Stimulated activated naive CD8-positive, alpha-beta T cell treated with anti-CD3 and anti-CD28 coated beads, Interleukin-15, amount 100 ng/mL, for 72 hours (primary cell): ENCODE results near the gene CCDC136.
A peak's percentile ranks its signal among the peaks of the same experiment; 100 is the strongest.

Experiments used
- ATAC-seq: fragments of 150-1000 bp; cut with Tn5 transposase; 2 replicates; pipeline ENCODE4 v1.10.0; 2021; ENCODE audit warnings: mild to moderate bottlenecking, moderate library complexity
- DNase-seq, 2 donors: peaks; one replicate each; pipeline ENCODE4 v3.0.0; 2021 to 2022
- H3K27ac Mint-ChIP-seq, 2 donors: one replicate each; pipeline ENCODE4 v1.8.0; 2022; ENCODE audit warnings: mild to moderate bottlenecking in 2 of 2, mixed read lengths in 2 of 2, moderate library complexity in 2 of 2
- H3K27me3 Mint-ChIP-seq: one replicate; pipeline ENCODE4 v1.8.0; 2022; ENCODE audit warnings: mixed read lengths
- H3K4me1 Mint-ChIP-seq: one replicate; pipeline ENCODE4 v1.8.0; 2022; ENCODE audit warnings: mild to moderate bottlenecking, mixed read lengths
- H3K4me3 Mint-ChIP-seq, 2 donors: one replicate each; pipeline ENCODE4 v1.8.0; 2022; ENCODE audit warnings: mild to moderate bottlenecking in 2 of 2, mixed read lengths in 2 of 2, moderate library complexity in 1 of 2
- H3K9me3 Mint-ChIP-seq, 2 donors: one replicate each; pipeline ENCODE4 v1.8.0; 2022; ENCODE audit warnings: mixed read lengths in 2 of 2

Gene CCDC136

DNA sequence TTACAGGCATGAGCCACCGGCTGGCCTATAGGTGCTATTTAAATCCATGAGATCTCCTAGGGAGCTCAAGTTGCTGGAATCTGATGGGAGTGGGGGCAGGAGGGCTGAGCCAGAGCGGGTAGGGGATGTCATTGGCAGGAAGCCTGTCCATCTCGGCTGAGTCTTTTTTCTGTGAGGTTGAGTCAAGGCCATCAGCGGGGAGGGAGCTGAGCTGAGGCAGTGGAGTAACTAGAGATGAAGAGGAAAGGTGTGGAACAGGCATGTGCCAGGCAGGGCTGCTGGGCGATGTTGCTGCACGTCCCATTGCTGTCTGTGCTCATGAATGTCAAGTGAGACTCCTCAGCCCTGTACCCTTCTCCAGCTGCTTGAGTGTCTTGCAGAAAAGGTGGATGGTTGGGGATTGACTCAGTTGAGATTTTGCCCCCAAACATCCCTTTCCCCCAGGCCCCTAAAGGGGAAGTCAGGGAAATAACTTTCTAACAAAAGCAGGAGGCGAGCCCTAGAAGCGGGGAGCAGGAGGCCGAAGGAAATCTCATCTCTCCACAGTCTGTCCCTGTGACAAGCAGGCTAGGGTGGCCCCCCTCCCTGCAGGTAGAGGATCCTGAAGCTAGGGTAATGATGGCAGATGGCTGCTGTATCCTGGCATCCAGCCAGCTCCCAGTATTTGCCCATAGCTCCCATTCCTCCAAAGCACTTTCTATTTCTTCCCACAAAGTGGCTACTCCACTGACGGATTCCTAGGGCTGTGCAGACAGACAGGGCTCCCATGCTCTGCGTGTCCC is 76.3 kb downstream of the CCDC136 start:
- ATAC-seq (no peak), DNase-seq (no peak)
- Mint-ChIP-seq H3K4me3 (peak overlapping the region in 1 of 2 donors; percentile 34), H3K27ac (no peak overlapping the region), H3K27me3 (peaks cover 16% of the 10 kb centered on the region), H3K4me1 (peaks cover 36% of the 10 kb centered on the region), H3K9me3 (no peaks in the 10 kb centered on the region)

DNA sequence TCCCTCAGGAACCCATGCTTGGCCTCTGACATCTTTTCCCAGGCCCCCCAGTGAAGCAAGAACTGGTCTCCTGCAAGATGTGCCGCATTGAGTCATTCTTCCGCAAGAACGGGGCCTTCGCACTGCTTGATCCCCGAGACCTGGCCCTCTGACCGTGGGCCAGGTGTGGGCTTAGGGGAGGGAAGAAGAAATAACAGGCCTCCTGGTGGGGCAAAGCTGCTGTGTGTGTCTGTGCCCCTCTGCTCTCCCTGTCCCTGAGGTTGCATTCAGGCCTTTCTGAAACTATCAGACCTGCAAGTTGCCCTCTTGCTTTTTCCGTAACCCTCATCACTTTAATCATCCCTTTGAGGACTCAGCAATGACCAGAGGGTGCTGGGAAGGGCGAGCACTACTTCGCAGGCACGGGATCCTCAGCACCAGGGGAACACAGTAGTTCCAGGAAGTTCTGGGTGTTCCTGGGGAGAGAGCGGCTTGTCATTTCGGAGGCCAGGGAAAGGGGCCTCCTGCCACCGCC is 76.9 kb downstream of the CCDC136 start:
- no peak for ATAC-seq
- H3K27me3 Mint-ChIP-seq, result peaks cover 16% of the 10 kb centered on the region

DNA sequence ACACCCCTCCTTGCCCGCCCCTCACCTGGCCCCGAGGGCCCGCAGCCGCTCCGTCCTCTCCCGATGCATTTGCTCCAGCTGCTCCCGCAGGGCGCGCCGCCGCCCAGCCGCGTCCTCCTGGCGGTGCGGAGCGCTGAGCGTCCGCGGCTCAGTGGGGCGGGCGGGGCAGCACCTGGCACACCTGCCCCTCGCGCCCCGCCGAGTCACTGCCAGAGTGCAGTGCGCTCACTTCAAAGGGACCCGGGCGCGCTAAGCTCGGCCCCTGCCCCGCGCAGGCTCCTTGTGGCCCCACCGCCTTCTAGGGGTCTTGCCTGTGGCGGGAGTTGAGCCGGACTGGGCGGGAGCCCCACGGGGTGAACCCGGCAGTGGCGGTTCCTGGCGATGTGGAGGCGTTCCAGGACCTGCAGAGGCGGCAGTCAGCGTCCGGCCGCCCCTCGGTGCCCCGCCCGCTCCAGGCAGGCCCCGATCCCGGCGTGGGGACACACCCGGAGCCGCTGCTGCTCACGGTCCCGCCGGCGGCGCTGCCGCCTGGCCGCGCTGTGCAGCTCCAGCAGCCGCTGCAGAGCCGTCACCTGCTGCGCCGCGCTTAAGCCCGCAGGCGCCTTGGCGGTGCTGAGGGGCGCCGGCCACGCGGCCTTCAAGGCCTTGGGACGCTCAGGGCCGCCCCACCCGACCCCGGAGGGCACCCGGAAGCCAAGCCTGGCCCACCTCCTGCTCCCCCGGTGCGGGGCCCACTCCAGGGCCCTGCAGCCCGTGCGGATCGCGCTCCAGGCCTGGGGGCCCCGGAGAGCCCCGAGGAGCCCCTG is 77.6 kb downstream of the CCDC136 start:
- no peak overlapping the region for H3K27ac Mint-ChIP-seq
- peak; percentile 66 to 70 for DNase-seq

More for the DNA sequence above, 76.9 kb downstream of the CCDC136 start:
- H3K27ac Mint-ChIP-seq, result no peak overlapping the region
- H3K4me1 Mint-ChIP-seq, result peaks cover 33% of the 10 kb centered on the region
- peak overlapping the region; percentile 59 to 79 for H3K4me3 Mint-ChIP-seq
- no peaks in the 10 kb centered on the region for H3K9me3 Mint-ChIP-seq
- DNase-seq, result no peak

DNA sequence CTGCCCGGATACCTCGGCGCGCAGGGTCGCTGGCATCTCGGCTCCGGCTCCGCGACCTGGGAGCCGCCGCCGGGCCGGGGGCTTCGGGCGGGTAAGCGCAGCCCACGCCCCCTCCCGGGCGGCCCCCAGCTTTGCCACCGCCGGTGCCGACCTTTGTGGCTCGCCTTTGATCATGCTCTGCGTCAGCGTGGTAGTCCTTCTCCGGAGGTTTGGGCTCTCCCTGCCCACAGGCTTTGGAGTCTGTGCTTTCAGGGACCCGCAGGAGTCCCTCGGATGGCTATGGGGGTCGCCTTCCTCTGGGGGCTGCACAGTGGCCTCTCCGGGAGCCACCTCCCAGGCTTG is 78.1 kb downstream of the CCDC136 start:
- peaks cover 29% of the 10 kb centered on the region for H3K4me1 Mint-ChIP-seq
- H3K4me3 Mint-ChIP-seq, result peak overlapping the region; percentile 80
- peak overlapping the region in 1 of 2 donors; percentile 89 for H3K27ac Mint-ChIP-seq
- ATAC-seq (peak; percentile 45), DNase-seq (no peak)
- no peaks in the 10 kb centered on the region for H3K9me3 Mint-ChIP-seq
- peaks cover 16% of the 10 kb centered on the region for H3K27me3 Mint-ChIP-seq

More for the DNA sequence above, 77.6 kb downstream of the CCDC136 start:
- ATAC-seq, result peak; percentile 88
- Mint-ChIP-seq H3K4me1 (peaks cover 30% of the 10 kb centered on the region), H3K4me3 (peak overlapping the region; percentile 59 to 79), H3K9me3 (no peaks in the 10 kb centered on the region), H3K27me3 (peaks cover 16% of the 10 kb centered on the region)

DNA sequence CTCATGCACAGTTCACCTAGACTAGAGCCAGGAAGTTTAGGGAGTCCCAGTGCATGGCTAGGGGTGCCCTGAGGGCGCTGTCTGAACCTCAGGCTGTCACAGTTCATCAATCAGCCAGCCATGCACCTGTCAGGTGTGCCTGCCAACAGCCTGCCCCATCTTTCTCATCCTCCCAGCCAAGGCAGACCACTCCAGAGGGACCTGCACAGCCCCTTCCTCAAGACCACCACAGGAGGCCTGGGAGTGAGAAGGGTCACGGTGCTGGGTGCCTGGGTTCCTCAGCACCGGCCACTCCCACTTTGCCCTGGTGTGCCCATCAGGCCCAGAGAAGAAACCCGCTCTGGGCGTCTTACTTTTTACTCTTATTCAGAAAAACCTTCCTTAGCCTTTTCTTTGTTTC is 79.3 kb downstream of the CCDC136 start:
- Mint-ChIP-seq H3K4me3 (peak overlapping the region; percentile 53 to 80), H3K4me1 (peaks cover 19% of the 10 kb centered on the region), H3K27me3 (peaks cover 16% of the 10 kb centered on the region), H3K9me3 (no peaks in the 10 kb centered on the region), H3K27ac (peak overlapping the region in 1 of 2 donors; percentile 36)
- DNase-seq, result no peak
- no peak for ATAC-seq
